ENCODE measurements around the gene ERICH2.

Gene ERICH2

GRCh38 chr2:170764880-170765261 is 5.3 kb upstream of the ERICH2 start:
- no peak for DNase-seq

- DNase-seq: no peak
Measured at GRCh38 chr2:170766693-170767092, 3.5 kb upstream of the ERICH2 start.

- peak; percentile 76 to 86 for DNase-seq
Measured at GRCh38 chr2:170770606-170771420, 635 bp downstream of the ERICH2 start.

GRCh38 chr2:170771421-170771937 is 1.3 kb downstream of the ERICH2 start:
- DNase-seq: no peak

GRCh38 chr2:170772295-170772694 is 2.1 kb downstream of the ERICH2 start:
- DNase-seq: no peak

GRCh38 chr2:170774074-170774473 is 3.9 kb downstream of the ERICH2 start:
- no peak for DNase-seq

GRCh38 chr2:170778900-170779299 is 8.7 kb downstream of the ERICH2 start:
- DNase-seq: no peak

GRCh38 chr2:170779304-170779703 is 9.1 kb downstream of the ERICH2 start:
- DNase-seq: no peak

GRCh38 chr2:170782673-170783072 is 12.5 kb downstream of the ERICH2 start:
- no peak for DNase-seq

- no peak for DNase-seq
Measured at GRCh38 chr2:170783549-170783948, 13.4 kb downstream of the ERICH2 start.

GRCh38 chr2:170798996-170799395 is 28.8 kb downstream of the ERICH2 start:
- DNase-seq: no peak

- DNase-seq: no peak
Measured at GRCh38 chr2:170806548-170806947, 36.4 kb downstream of the ERICH2 start.

GRCh38 chr2:170812710-170813600 is 42.8 kb downstream of the ERICH2 start:
- DNase-seq: peak; percentile 89 to 95

- DNase-seq: peak in 1 of 2 experiments; percentile 34
Measured at GRCh38 chr2:170813611-170814532, 43.7 kb downstream of the ERICH2 start.

GRCh38 chr2:170814533-170815230 is 44.5 kb downstream of the ERICH2 start:
- DNase-seq: no peak

GRCh38 chr2:170815311-170815710 is 45.1 kb downstream of the ERICH2 start:
- no peak for DNase-seq

GRCh38 chr2:170815746-170816503 is 45.7 kb downstream of the ERICH2 start:
- DNase-seq: peak; percentile 79 to 83

GRCh38 chr2:170816504-170817092 is 46.4 kb downstream of the ERICH2 start, which contains the start of gene GAD1:
Gene GAD1, plus strand, starts transcription at chr2:170816887. Its CDS starts 1,705 bp downstream, at chr2:170818592.
- DNase-seq: peak; percentile 66 to 82

- peak in 1 of 2 experiments; percentile 59 for DNase-seq
Measured at GRCh38 chr2:170817093-170818035, 47.2 kb downstream of the ERICH2 start.
